OCI-LY7 (cell line): ENCODE measurements around the gene CYB5RL. TPM values are rescaled to one million over a fixed set of nuclear protein-coding genes. Genes with fewer than 3 reads are reported as not detected.

Source experiments
- BruUV-seq: library from RNA; stranded (reverse); fragments of 400-500 nt; replicated peaks from 2 replicates; lab custom pipeline; 2021; lab: Mats Ljungman, UMichigan
- CTCF ChIA-PET: fragments of 300-600 bp; sonication (Branson Sonifier 250); formaldehyde crosslinking; loops from one replicate; lab custom pipeline; 2022; ENCODE audit warnings: antibody characterized with exemption; ENCODE audit not compliant: unreplicated experiment; lab: Charles Lee
- POLR2A ChIA-PET: fragments of 300-600 bp; sonication (Branson Sonifier 250); formaldehyde crosslinking; loops from one replicate; lab custom pipeline; 2022; ENCODE audit warnings: antibody characterized with exemption; lab: Charles Lee
- DNase-seq: peaks from one replicate; pipeline ENCODE4 v3.0.0-alpha.2; 2015; ENCODE audit warnings: low spot score
- H2AFZ ChIP-seq: fragments of 200-600 bp; sonication (generic), shearing (Covaris generic); 2 replicates; pipeline ENCODE4 v1.6.1; 2014; ENCODE audit warnings: mild to moderate bottlenecking, antibody characterized with exemption, low read length, moderate library complexity
- H3K27ac ChIP-seq: fragments of 200-600 bp; sonication (generic); 2 replicates; pipeline ENCODE4 v1.5.1; 2014; ENCODE audit warnings: mixed run types, low read depth, mild to moderate bottlenecking, moderate library complexity, low read length, inconsistent platforms; ENCODE audit not compliant: poor library complexity, severe bottlenecking
- H3K36me3 ChIP-seq: fragments of 200-600 bp; sonication (generic); 2 replicates; pipeline ENCODE4 v1.6.1; 2014; ENCODE audit warnings: mild to moderate bottlenecking, antibody characterized with exemption, low read length, moderate library complexity, mixed read lengths; ENCODE audit not compliant: insufficient read depth
- H3K4me1 ChIP-seq: fragments of 200-600 bp; sonication (generic); 2 replicates; pipeline ENCODE4 v1.5.1; 2014; ENCODE audit warnings: mild to moderate bottlenecking, low read length; ENCODE audit not compliant: insufficient read depth, poor library complexity, severe bottlenecking
- H3K4me2 ChIP-seq: fragments of 200-600 bp; sonication (generic); 2 replicates; pipeline ENCODE4 v1.6.1; 2014; ENCODE audit warnings: mild to moderate bottlenecking, low read length
- H3K4me3 ChIP-seq: fragments of 200-600 bp; sonication (generic); 2 replicates; pipeline ENCODE4 v1.5.1; 2014; ENCODE audit warnings: mild to moderate bottlenecking, low read depth, low read length; ENCODE audit not compliant: poor library complexity, severe bottlenecking
- H3K79me2 ChIP-seq: fragments of 200-600 bp; sonication (generic); 2 replicates; pipeline ENCODE4 v1.6.1; 2016; ENCODE audit warnings: low read depth, mild to moderate bottlenecking, low read length, moderate library complexity, mixed read lengths; ENCODE audit not compliant: insufficient read depth
- H3K9me2 ChIP-seq: fragments of 200-600 bp; sonication (generic); 2 replicates; pipeline ENCODE4 v1.6.1; 2016; ENCODE audit warnings: mild to moderate bottlenecking, low read length, mixed read lengths; ENCODE audit not compliant: insufficient read depth
- H3K9me3 ChIP-seq: fragments of 200-600 bp; sonication (generic); 2 replicates; pipeline ENCODE4 v1.6.1; 2014; ENCODE audit warnings: mild to moderate bottlenecking, mixed run types, low read length, mixed read lengths
- H4K20me1 ChIP-seq: fragments of 200-600 bp; sonication (generic); 2 replicates; pipeline ENCODE4 v1.6.1; 2014; ENCODE audit warnings: mild to moderate bottlenecking, antibody characterized with exemption, low read length, moderate library complexity, mixed read lengths; ENCODE audit not compliant: insufficient read depth
- EZH2phosphoT487 ChIP-seq: fragments of 200-600 bp; sonication (generic); IDR thresholded peaks from 2 replicates; pipeline ENCODE4 v1.6.1; 2018; ENCODE audit warnings: low read depth, borderline replicate concordance, mild to moderate bottlenecking, mixed run types, antibody characterized with exemption, low read length, moderate library complexity, mixed read lengths
- intact Hi-C: fragments of 100-400 bp; cut with micrococcal nuclease; formaldehyde crosslinking; loops from one replicate; pipeline ENCODE4 v1.10.0; 2022; ENCODE audit not compliant: unreplicated experiment
- total RNA-seq, 2 experiments: library from RNA; depleted of rRNA in 1 of 2; stranded (reverse); fragments of >200 nt in 1 of 2; shearing (Covaris generic) in 1 of 2; gene quantifications; 2 replicates each; pipeline ENCODE4 v1.2.3, GENCODE V29; 2014 to 2022
- TF ChIP-seq, protein P1 (sequence below): fragments of 200-600 bp; sonication (generic); conservative IDR thresholded peaks from 2 replicates; pipeline ENCODE4 v1.5.1; 2014; ENCODE audit warnings: mild to moderate bottlenecking, antibody characterized with exemption, low read length, moderate library complexity, mixed read lengths

The CYB5RL gene
- total RNA-seq, 2 experiments from 2014 or later = 10.4 to 20.6 TPM

DNA sequence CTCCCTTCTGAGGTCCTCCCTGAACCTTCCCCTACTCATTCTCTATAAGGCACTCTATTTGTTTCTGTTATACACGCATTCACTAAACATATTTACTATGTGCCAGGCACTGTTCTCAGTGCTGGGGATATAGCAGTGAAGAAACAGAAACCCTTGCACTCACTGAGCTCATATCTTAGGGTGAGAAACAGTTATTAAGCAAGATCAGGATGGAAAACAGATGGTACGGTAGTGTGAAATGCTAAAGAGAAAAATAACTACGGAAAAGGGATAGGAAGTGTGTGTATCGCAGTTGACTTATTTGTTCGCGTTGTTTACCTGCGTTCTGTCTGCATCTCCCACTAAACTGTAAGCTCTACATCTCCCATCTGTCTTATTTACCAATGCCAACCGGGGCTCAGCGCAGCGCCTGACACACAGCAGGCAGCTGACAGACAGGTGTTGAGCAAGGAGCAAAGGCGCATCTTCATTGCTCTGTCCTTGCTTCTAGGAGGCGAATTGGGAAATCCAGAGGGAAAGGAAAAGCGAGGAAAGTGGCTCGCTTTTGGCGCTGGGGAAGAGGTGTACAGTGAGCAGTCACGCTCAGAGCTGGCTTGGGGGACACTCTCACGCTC lies 572 bp downstream of the CYB5RL start:
- peak overlapping the region; percentile 98 for H3K4me2 ChIP-seq
- ChIA-PET CTCF (no interaction called here), POLR2A (interaction anchor here (0.6 to 0.8 kb wide), 4 partner anchors 10 to 688 kb away, joined by 3 to 4 read pairs (median 3); partner anchors contain the start of gene DHCR24)
- peak overlapping the region; percentile 87 for H3K4me3 ChIP-seq
- H2AFZ ChIP-seq = peak overlapping the region; percentile 76
- intact Hi-C loops = no loop called here
- no peaks in the 10 kb centered on the region for H3K9me2 ChIP-seq
- peaks cover 28% of the 10 kb centered on the region for H3K4me1 ChIP-seq
- BruUV-seq = TSS peak; percentile 84
- no peak for TF ChIP-seq EZH2phosphoT487
- TF ChIP-seq, protein P1, sequence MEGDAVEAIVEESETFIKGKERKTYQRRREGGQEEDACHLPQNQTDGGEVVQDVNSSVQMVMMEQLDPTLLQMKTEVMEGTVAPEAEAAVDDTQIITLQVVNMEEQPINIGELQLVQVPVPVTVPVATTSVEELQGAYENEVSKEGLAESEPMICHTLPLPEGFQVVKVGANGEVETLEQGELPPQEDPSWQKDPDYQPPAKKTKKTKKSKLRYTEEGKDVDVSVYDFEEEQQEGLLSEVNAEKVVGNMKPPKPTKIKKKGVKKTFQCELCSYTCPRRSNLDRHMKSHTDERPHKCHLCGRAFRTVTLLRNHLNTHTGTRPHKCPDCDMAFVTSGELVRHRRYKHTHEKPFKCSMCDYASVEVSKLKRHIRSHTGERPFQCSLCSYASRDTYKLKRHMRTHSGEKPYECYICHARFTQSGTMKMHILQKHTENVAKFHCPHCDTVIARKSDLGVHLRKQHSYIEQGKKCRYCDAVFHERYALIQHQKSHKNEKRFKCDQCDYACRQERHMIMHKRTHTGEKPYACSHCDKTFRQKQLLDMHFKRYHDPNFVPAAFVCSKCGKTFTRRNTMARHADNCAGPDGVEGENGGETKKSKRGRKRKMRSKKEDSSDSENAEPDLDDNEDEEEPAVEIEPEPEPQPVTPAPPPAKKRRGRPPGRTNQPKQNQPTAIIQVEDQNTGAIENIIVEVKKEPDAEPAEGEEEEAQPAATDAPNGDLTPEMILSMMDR = no peak
- no peak overlapping the region for H3K27ac ChIP-seq
- DNase-seq = no peak
- peaks cover 12% of the 10 kb centered on the region for H4K20me1 ChIP-seq
- peaks cover 27% of the 10 kb centered on the region for H3K36me3 ChIP-seq
- peaks cover 52% of the 10 kb centered on the region for H3K79me2 ChIP-seq
- H3K9me3 ChIP-seq = no peaks in the 10 kb centered on the region

GRCh38 chr1:54193453-54193852 lies 6.4 kb downstream of the CYB5RL start:
- Histone ChIP-seq H4K20me1 (no peaks in the 10 kb centered on the region), H3K79me2 (no peaks in the 10 kb centered on the region), H3K4me3 (no peak overlapping the region), H3K4me2 (no peak overlapping the region), H3K36me3 (peaks cover 17% of the 10 kb centered on the region; the same call in 1 of the 2 replicates), H2AFZ (no peak overlapping the region), H3K9me3 (no peaks in the 10 kb centered on the region), H3K27ac (no peak overlapping the region), H3K9me2 (no peaks in the 10 kb centered on the region), H3K4me1 (no peaks in the 10 kb centered on the region)
- intact Hi-C loops = no loop called here
- no TSS peak for BruUV-seq
- DNase-seq = no peak
- ChIA-PET POLR2A (no interaction called here), CTCF (no interaction called here)
- no peak for TF ChIP-seq EZH2phosphoT487
- TF ChIP-seq, protein P1 = no peak

GRCh38 chr1:54191525-54191924 lies 8.3 kb downstream of the CYB5RL start:
- CTCF ChIA-PET = no interaction called here

More at GRCh38 chr1:54191525-54191924, 8.3 kb downstream of the CYB5RL start:
- H3K27ac ChIP-seq = no peak overlapping the region
- POLR2A ChIA-PET = interaction anchor here (0.7 kb wide), 1 partner anchor 116 kb away, joined by 3 read pairs; no protein-coding TSS in a partner anchor
- H3K4me3 ChIP-seq = no peak overlapping the region
- TF ChIP-seq, protein P1 = no peak
- no peak for TF ChIP-seq EZH2phosphoT487
- H2AFZ ChIP-seq = no peak overlapping the region
- no peak overlapping the region for H3K4me2 ChIP-seq
- no peaks in the 10 kb centered on the region for H3K9me2 ChIP-seq
- H3K79me2 ChIP-seq = no peaks in the 10 kb centered on the region
- no peaks in the 10 kb centered on the region for H3K4me1 ChIP-seq
- no peaks in the 10 kb centered on the region for H4K20me1 ChIP-seq
- no peaks in the 10 kb centered on the region for H3K9me3 ChIP-seq
- intact Hi-C loops = no loop called here
- BruUV-seq = no TSS peak
- H3K36me3 ChIP-seq = peaks cover 31% of the 10 kb centered on the region
- DNase-seq = no peak
